Breast epithelium (tissue), 3 donors: Measurements from ENCODE around the gene METRNL.

Source experiments
- POLR2A ChIP-seq: fragments of 450-650 bp; IDR thresholded peaks from one replicate; pipeline ENCODE4 v1.6.1; 2016; ENCODE audit warnings: antibody characterized with exemption, mild to moderate bottlenecking, moderate library complexity
- POLR2AphosphoS5 ChIP-seq, 3 donors: sonication (generic); formaldehyde crosslinking; IDR thresholded peaks; one replicate each; pipeline ENCODE4 v1.6.1; 2017; ENCODE audit warnings: antibody characterized with exemption in 3 of 3
- TF ChIP-seq, protein P1 (sequence below), 3 donors: fragments of 450-650 bp; IDR thresholded peaks; one replicate each; pipeline ENCODE4 v1.5.1; 2016 to 2017; ENCODE audit warnings: antibody characterized with exemption in 3 of 3, mild to moderate bottlenecking in 3 of 3, moderate library complexity in 3 of 3

DNA sequence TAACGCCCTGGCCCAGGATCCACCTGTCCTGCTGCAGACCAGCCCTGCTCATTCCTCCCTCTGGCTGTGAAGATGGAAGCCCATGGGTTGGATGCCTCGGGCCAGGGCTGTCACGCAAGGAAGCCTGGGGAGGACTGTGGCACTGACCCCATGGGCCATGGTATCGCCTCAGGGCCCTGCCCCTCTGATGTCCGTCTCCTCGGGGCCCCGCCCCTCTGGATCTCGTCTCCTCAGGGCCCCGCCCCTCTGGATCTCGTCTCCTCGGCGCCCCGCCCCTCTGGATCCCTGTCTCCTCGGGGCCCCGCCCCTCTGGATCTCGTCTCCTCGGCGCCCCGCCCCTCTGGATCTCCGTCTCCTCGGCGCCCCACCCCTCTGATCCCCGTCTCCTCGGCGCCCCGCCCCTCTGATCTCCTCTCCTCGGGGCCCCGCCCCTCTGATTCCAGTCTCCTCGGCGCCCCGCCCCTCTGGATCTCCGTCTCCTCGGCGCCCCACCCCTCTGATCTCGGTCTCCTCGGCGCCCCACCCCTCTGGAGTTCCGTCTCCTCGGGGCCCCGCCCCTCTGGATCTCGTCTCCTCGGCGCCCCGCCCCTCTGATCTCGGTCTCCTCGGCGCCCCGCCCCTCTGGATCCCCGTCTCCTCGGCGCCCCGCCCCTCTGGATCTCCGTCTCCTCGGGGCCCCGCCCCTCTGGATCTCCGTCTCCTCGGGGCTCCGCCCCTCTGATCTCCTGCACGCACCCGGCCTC lies 24.0 kb downstream of the METRNL start:
- TF ChIP-seq, protein P1, sequence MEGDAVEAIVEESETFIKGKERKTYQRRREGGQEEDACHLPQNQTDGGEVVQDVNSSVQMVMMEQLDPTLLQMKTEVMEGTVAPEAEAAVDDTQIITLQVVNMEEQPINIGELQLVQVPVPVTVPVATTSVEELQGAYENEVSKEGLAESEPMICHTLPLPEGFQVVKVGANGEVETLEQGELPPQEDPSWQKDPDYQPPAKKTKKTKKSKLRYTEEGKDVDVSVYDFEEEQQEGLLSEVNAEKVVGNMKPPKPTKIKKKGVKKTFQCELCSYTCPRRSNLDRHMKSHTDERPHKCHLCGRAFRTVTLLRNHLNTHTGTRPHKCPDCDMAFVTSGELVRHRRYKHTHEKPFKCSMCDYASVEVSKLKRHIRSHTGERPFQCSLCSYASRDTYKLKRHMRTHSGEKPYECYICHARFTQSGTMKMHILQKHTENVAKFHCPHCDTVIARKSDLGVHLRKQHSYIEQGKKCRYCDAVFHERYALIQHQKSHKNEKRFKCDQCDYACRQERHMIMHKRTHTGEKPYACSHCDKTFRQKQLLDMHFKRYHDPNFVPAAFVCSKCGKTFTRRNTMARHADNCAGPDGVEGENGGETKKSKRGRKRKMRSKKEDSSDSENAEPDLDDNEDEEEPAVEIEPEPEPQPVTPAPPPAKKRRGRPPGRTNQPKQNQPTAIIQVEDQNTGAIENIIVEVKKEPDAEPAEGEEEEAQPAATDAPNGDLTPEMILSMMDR (IDR thresholded peaks at IDR 0.05): no peak
- no peak for TF ChIP-seq POLR2AphosphoS5 (IDR thresholded peaks at IDR 0.05)
- TF ChIP-seq POLR2A: no peak
